Measurements from ENCODE around the gene MTG2.

- TF ChIP-seq TAF1 (IDR thresholded peaks at IDR 0.05; ENCODE audit: low read depth) (no peak), MXI1 (conservative IDR thresholded peaks at IDR 0.05; ENCODE audit: poor library complexity, severe bottlenecking) (no peak), CTCF (IDR thresholded peaks at IDR 0.05; ENCODE audit: poor library complexity, severe bottlenecking) (no peak), EZH2 (IDR thresholded peaks at IDR 0.05; ENCODE audit: borderline replicate concordance, insufficient read depth, low read length, poor library complexity, severe bottlenecking) (no peak), POLR2AphosphoS5 (IDR thresholded peaks at IDR 0.05) (no peak), SMC3 (conservative IDR thresholded peaks at IDR 0.05; ENCODE audit: poor library complexity) (no peak), EP300 (conservative IDR thresholded peaks at IDR 0.05; ENCODE audit: poor library complexity, severe bottlenecking) (no peak)
- TF ChIP-seq, protein P1, sequence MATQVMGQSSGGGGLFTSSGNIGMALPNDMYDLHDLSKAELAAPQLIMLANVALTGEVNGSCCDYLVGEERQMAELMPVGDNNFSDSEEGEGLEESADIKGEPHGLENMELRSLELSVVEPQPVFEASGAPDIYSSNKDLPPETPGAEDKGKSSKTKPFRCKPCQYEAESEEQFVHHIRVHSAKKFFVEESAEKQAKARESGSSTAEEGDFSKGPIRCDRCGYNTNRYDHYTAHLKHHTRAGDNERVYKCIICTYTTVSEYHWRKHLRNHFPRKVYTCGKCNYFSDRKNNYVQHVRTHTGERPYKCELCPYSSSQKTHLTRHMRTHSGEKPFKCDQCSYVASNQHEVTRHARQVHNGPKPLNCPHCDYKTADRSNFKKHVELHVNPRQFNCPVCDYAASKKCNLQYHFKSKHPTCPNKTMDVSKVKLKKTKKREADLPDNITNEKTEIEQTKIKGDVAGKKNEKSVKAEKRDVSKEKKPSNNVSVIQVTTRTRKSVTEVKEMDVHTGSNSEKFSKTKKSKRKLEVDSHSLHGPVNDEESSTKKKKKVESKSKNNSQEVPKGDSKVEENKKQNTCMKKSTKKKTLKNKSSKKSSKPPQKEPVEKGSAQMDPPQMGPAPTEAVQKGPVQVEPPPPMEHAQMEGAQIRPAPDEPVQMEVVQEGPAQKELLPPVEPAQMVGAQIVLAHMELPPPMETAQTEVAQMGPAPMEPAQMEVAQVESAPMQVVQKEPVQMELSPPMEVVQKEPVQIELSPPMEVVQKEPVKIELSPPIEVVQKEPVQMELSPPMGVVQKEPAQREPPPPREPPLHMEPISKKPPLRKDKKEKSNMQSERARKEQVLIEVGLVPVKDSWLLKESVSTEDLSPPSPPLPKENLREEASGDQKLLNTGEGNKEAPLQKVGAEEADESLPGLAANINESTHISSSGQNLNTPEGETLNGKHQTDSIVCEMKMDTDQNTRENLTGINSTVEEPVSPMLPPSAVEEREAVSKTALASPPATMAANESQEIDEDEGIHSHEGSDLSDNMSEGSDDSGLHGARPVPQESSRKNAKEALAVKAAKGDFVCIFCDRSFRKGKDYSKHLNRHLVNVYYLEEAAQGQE (IDR thresholded peaks at IDR 0.05; ENCODE audit: borderline replicate concordance), result no peak
These were observed 52.9 kb downstream of the MTG2 start for GRCh38 chr20:62235777-62236157.

Data from neural cell (in vitro differentiated cells).